HT1080 (cell line): ENCODE data around the gene CD59. TPM values are rescaled to one million over a fixed set of nuclear protein-coding genes. Genes with fewer than 3 reads are reported as not detected.
"Not testable (repeated sequence)": the region's sequence is repeated elsewhere in the genome, so short reads cannot be mapped to it uniquely, and the experiment has no call there.

ENCODE experiments used
- DNase-seq: peaks from one replicate; pipeline ENCODE4 v3.0.0-alpha.2; 2015; ENCODE audit warnings: low read depth
- total RNA-seq: library from RNA; depleted of rRNA; stranded (reverse); fragments of >200 nt; shearing (Covaris generic); gene quantifications from 2 replicates; pipeline ENCODE4 v1.2.3, GENCODE V29; 2014

CD59 gene
- total RNA-seq, 1 experiment from 2014 or later: 728 TPM

DNA sequence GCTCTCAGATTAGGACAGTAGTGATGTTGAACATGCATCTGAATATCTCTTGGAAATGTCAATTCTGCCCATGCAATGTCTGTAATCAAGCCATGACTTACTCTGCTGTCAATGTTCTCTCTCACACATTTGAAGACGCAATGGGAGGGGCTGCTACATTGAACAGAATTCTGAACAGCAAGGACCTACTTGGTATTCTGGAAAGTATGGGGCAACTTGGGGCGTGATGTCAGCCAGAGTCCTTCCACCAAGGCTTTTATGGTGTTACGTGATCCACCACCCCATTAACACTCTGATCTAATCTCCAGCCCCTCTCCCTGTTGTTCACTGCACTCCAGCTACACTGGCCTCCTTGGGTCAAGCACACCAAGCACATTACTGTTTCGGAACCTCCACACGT is 7.1 kb upstream of the CD59 start:
- no peak for DNase-seq

DNA sequence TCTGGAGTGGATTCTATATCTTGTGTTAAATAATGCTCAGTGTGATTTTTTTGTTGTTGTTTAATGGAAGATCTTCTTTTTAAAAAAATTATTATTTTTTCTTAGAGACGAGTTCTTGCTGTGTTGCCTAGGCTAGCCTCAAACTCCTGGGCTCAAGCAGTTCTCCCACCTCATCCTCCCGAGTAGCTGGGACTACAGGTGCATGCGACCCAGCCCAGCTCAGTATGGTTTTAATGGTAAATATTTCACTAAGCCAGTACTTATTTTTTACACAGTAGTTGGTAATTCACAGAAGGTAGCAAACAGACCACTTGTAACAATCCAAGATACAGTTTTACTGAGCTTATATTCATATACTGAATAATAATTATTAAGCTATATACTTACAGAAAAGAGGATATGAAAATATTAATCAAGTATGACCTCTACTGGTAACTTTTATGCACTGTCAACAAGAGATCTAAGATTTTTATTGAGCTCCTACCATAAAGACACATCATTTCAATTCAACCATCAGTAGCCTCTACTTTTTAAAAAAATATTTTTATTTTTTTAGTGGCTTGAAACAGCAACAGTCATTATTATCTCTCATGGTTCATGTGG is 6.1 kb upstream of the CD59 start:
- DNase-seq: no peak

DNA sequence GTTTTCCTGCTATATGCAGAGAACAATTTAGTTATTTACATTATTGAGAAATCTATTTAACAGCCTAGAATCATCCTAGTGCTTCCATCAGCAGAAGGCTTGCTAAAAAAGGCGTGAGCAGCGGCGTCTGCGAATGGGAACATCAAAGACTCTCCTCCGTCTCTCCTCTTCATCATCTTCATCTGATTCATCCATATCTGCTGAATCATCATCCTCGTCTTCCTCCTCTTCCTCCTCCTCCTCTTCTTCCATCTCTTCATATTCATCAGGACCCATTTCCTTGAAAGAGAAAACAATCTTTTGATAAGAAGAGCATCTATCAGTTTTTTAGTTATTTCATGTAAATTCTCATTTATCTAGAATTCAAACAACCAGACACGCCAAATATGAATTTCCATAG is 5.6 kb upstream of the CD59 start:
- peak; percentile 57 for DNase-seq

DNA sequence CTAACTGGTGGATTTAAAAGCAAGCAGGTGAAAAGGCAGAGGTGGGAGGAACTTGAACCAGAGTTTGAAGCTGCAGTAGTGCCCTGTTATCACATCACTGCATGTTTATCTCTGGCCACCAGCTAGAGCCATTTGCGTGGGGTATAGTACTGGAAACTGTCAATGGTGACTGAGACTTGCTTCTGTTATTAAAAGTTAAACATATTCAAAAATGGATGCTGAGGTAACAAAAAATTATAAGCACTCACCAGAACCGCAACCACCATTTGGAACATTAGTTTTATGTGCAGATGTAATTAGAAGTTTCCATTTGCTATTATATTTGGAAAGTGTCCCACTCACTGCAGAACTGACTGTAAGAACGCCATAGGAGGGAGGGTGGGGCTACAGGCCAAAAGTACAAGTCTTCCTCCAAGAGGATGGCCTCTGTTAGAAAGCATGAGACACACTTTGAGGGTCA is 1.2 kb upstream of the CD59 start:
- no peak for DNase-seq

DNA sequence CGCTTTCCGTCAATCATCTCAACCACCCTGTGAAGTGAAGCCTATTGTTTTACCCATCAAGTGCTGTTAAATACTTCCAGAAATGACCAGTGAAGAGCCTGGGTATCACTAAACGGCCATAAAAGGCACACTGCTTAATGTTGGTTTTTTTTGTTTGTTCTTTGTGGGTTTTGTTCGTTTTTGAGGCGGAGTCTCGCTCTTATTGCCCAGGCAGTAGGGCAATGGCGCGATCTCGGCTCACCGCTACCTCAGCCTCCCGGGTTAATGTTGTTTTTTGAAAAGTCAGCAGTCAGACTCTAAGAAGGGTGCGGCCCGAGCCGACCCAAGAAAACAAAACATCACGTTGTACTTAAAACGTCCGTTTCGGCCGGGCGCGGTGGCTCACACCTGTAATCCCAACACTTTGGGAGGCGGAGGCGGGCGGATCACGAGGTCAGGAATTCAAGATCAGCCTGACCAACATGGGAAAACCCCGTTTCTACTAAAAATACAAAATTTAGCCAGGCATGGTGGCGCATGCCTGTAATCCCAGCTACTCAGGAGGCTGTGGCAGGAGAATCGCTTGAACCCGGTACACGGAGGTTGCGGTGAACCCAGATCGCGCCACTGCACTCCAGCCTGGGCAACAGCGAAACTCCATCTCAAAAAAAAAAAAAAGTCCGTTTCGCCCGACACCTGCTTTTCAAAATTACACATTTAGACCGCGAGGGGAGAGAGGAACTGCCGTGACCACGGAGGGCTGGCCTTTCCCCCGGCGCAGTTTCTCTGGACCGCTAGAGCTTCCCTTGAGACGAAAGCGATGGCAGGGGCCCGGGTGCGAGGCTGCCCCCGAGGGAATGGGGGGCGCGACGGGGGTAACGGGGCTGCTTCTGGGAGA is 714 bp downstream of the CD59 start:
- no peak for DNase-seq

DNA sequence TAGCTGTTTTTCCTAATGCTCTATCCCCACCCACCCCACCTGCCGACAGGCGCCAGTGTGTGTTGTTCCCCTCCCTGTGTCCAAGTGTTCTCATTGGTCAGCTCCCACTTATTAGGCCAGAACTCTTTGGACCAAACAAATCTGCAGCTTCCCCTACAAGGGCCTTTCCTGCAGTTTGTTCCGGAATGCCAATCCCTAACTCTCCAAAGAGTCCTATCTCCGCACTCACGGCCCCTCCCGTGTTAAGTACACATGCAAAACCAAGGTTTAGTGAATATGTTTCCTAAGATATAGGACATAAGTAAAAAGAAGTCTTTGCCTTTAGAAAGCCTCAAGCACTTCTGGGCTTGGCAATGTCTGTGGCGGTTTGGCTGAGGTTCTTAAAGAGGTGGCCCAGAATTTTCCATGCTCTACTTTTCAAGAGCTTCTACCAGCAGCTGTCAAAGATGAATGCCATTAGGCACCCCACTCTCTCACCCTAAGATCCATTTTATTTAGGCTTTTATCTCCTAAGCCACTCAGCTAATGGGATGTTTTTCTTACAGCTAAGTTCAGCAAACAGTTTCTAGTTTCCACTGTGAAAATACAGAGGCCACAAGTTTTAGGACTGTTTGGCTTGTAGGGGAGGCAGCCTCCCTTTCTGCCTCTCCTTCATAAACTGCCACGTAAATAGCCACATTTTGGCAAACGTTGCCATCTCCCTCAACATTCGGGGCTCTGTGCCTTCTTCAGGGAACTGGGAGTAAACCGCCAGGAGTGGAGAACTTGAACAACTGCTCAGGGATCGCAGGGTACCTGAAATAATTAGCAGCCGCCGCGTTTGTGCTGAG is 1.6 kb downstream of the CD59 start:
- peak; percentile 64 for DNase-seq

DNA sequence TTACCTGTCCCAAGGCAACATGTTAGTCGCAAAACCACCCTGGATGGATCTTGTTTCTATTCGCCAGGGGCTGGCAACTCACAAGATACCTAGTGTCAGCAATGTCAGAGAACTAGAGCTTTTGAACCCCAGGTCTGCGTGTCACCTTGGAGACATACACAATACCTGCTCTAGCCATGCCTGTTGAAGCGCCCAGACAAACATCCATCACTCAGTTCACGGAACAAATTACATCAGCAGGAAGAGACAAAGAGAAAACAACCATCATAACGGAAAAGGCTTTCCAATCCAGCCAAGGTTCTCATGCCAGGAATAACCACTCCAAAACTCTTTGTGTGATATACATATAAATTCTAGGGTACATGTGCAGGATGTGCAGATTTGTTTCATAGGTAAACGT is 2.2 kb downstream of the CD59 start:
- DNase-seq: no peak

DNA sequence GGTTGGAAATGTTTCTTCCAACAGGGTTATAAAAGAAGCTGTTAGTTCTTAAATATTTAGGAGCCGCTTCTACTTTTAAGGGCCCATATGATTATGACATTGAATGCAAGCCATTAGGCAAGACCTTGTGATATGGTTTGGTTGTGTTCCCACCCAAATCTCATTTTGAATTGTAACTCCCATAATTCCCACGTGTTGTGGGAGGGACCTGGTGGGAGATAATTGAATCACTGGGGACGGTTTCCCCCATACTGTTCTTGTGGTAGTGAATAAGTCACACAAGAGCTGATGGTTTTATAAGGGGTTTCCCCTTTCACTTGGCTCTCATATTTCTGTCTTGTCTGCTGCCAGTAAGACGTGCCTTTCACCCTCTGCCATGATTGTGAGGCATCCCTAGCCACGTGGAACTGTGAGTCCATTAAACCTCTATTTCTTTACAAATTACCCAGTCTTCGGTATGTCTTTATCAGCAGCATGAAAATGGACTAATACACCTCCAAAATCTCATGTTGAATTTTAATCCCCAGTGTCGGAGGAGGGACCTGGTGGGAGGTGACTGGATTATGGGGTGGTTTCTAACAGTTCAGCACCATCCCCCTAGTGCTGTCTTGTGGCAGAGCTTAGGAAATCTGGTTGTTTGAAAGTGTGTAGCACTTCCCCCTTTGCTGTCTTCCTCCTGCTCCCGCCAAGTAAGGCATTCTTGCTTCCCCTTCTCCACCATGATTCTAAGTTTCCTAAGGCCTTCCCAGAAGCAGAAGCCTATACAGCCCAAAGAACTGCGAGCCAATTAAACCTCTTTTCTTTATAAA is 4.3 kb downstream of the CD59 start:
- DNase-seq: peak; percentile 56

DNA sequence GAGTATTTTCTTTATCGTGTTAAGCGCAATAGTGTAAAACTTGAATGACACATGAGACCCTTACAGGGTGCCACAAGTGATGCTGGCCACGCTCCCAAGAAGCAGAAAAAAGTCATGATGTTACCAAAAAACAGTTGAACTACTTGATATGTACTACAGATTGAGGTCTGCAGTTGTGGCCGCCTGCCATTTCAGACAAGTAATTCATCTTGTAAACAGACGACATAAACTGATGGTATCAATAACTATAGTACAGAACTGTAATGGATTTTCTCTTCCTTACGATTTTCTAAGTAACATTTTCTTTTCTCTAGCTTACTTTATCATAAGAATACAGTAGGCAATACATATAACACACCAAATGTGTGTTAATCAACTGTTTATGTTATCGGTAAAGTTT is 5.5 kb downstream of the CD59 start:
- no peak for DNase-seq

DNA sequence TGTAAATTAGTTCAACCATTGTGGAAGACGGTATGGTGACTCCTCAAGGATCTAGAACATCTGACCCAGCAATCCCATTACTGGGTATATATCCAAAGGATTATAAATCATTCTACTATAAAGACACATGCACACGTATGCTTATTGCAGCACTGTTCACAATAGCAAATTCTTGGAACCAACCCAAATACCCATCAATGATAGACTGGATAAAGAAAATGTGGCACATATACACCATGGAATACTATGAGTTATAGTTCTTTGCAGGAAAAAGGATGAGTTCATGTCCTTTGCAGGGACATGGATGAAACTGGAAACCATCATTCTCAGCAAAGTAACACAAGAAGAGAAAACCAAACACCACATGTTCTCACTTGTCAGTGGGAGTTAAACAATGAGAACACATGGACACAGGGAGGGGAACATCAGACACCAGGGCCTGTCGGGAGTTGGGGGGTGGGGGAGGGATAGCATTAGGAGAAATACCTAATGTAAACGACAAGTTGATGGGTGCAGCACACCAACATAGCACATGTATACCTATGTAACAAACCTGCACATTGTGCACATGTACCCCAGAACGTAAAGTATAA is 7.1 kb downstream of the CD59 start:
- not testable (repeated sequence) for DNase-seq

DNA sequence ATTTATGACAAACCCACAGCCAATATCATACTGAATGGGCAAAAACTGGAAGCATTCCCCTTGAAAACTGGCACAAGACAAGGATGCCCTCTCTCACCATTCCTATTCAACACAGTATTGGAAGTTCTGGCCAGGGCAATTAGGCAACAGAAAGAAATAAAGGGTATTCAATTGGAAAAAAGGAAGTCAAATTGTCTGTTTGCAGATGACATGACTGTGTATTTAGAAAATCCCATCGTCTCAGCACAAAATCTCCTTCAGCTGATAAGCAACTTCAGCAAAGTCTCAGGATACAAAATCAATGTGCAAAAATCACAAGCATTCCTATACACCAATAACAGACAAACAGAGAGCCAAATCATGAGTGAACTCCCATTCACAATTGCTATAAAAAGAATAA is 8.7 kb downstream of the CD59 start:
- DNase-seq: not testable (repeated sequence)

DNA sequence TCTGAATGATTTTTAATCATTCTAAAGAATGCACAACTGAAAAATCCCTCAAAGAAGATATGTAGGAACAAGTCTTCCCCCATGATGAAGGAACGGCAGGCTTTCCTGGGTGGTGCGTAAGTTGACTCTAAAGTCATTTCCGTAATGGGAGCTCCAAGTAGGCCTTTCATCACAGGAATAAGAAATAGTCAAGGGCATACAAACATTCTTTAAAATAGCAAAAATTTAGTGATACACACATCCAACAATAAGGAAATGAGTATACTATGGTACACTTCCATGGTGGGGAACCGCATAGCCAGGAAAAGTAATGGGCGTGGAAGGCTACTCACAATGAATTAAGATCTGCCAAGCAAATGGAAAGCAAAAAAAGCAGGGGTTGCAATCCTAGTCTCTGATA is 10.7 kb downstream of the CD59 start:
- no peak for DNase-seq

DNA sequence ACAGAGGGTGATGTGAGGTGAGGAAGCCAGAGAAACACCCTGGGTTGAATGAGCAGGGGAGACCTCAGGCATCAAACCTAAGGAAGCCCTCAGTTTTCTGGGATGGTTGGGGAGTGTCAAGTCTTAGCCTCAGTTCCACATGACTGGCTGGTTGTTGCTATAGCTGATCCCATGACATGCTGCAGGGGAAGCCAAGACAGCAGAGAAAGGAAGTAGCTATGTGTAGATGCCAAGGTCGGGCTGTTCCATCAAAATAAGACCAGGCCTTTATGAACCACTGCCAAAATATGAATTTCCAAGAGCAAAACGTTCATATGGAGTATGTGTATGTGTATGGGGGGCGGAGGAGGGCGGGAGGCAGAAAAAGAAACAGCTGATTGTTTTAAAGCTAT is 11.6 kb downstream of the CD59 start:
- peak; percentile 52 for DNase-seq

DNA sequence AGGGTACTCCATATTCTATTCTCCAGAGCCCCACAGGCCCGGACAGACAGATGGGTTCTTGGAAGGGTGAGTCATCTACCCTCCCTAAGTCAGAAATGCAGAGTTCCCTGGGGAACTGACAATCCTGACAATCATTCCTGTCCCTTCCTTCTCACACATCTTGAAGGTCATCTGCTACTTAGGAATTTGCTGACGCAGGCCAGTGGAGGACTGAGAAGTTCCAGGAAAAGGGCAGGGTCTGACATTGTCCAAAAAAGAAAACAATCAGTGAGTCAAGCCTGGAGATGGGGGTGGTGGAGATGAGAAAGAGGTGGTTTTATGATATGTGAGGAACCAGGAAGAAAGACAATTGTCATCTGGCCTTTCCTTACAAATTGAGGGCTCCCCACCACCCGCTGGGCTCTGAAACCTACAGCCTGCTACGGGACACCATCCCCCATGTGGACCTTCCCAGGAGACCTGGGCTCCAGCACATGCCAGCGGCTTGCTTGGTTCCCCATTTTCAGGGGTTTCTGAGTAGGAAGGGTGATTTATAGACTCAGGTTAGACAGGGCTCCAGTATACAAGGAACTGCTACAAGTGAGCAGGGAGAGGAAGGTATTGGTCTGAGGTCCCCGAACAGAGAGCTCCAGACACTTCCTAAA is 12.9 kb downstream of the CD59 start:
- DNase-seq: peak; percentile 99

DNA sequence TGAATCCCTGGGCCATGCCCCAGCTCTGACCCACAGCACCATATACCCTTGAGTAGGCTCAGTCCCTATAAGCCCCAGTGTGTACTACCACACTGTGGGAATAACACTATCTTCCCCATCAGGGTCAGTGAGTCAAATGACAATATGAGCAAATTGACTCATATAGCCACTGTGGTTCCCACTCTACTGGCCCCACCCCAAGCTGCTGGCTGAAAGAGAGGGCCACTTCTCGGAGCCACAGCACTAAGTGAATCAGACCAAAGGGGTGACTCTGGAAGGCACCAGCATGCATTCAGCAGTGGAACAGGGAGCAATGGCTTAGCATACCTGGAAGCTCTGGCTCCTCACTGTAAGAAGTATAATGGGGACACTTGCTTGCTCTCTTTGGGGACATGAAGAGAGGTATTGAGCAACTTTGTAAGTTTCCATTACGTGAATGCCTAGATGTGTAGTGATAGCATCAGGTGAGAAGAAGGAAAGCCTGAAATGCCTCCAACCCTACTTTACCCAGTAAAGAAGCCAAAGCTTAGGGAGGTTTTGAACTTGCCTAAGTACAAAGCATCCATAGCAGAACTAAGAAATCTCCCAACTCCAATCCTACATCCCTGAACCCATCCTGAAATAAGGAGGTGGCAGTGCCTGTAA is 13.5 kb downstream of the CD59 start:
- DNase-seq: peak; percentile 92

DNA sequence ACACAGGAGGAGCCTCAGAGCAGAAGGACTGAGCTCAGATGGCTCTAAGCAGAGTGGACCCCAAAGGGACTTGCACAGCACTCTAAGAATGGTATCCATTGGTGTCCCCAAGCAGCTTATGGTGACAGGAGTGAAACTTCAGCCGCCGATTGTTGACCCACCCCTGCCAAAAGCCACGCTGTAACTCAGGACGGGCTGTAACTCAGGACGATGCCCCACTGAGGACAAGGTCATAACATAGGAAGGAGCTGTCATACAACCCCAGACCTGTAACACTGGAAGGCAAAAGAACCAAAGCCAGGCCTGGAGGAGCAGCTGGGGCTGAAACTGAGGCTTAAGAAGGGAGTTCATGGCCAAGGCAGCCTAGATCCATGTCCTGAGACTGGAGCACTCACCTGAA is 14.2 kb downstream of the CD59 start:
- no peak for DNase-seq

DNA sequence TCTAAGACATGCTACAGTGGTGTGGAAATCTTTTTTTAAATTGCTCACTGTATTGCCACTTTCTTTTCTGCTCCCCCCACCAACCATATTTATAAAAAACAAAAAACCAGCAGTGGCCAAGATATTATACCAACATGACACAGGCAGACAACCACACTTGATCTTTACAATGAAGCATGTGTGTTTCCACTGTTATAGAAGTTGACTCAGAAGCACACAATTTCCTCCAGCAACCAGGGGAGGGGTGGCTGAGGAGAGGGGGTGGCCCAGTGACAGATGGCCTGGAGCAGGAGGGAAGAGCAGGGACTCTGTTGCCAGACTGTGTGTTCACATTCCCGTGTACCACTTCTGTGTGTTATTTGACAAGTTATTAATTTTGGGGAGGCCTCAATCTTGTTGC is 14.8 kb downstream of the CD59 start:
- peak; percentile 92 for DNase-seq

DNA sequence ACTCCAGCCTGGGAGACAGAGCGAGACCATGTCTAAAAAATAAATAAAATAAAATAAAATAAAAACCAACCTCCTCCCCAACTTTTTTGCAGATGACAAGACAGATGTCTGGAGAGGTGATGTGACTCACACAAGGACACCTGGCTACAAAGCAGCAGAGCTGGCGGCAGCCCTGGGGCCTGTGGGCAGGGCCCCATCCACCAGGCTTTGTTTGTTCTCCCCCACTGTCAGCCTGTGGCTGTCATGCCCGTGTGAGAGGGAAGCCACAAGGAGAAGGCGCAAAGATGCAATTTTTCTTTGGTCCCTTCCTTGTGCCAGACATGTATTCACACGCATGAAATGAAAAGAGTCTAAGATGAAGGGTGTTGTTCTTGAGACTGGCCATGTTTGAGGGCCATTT is 16.6 kb downstream of the CD59 start:
- no peak for DNase-seq

DNA sequence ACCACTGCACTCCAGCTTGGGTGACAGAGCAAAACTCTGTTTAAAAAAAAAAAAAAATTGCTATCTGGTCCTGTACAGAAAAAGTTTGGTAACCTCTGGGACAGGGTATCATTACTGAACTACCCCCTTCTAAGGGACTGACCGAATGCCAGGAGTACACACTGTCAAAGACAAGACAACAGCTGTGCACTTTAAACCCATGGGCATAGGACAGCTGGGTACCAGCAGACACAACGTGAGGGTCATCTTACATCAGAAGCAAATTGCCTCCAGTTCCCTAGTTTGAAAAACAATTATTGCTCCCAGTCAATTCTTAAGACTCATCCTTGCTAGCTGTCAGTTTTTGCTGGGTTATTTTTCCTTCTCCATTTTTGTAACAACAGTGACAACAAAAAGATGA is 17.8 kb downstream of the CD59 start:
- DNase-seq: no peak

DNA sequence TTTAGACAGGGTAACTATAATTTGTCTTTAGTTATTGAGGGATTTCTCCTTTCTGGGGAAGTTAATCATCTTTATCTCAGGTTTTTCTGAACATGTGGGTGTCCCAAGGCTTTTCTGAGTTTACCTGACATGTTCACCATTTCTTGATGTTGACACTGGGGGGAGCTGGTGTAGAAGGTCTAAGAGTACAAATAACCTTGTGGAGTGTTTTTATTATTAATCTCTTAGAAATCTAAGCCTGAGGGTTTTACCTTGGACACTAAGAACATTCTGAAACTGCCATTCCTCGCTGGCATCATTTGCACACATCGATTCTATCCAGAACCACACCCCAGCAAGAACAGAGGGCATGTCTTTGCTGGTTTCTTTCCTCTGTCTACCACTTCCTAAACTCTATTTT is 20.0 kb downstream of the CD59 start:
- DNase-seq: peak; percentile 55
